Melanocyte of skin (primary cell): ENCODE results near the gene RIMBP3C. TPM values are rescaled to one million over a fixed set of nuclear protein-coding genes. Genes with fewer than 3 reads are reported as not detected.

Experiments used
- small RNA-seq, 2 donors: library from RNA; depleted of rRNA; stranded (forward); fragments of <200 nt; gene quantifications; one replicate each; pipeline ENCODE3, GENCODE V24; 2012
- total RNA-seq, 2 donors: library from RNA; depleted of rRNA; stranded (reverse); fragments of >200 nt; gene quantifications; 2 replicates each; pipeline ENCODE4 v1.2.3, GENCODE V29; 2012

RIMBP3C gene, protein sequence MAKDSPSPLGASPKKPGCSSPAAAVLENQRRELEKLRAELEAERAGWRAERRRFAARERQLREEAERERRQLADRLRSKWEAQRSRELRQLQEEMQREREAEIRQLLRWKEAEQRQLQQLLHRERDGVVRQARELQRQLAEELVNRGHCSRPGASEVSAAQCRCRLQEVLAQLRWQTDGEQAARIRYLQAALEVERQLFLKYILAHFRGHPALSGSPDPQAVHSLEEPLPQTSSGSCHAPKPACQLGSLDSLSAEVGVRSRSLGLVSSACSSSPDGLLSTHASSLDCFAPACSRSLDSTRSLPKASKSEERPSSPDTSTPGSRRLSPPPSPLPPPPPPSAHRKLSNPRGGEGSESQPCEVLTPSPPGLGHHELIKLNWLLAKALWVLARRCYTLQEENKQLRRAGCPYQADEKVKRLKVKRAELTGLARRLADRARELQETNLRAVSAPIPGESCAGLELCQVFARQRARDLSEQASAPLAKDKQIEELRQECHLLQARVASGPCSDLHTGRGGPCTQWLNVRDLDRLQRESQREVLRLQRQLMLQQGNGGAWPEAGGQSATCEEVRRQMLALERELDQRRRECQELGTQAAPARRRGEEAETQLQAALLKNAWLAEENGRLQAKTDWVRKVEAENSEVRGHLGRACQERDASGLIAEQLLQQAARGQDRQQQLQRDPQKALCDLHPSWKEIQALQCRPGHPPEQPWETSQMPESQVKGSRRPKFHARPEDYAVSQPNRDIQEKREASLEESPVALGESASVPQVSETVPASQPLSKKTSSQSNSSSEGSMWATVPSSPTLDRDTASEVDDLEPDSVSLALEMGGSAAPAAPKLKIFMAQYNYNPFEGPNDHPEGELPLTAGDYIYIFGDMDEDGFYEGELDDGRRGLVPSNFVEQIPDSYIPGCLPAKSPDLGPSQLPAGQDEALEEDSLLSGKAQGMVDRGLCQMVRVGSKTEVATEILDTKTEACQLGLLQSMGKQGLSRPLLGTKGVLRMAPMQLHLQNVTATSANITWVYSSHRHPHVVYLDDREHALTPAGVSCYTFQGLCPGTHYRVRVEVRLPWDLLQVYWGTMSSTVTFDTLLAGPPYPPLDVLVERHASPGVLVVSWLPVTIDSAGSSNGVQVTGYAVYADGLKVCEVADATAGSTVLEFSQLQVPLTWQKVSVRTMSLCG (N-terminal part only)
- under 1 TPM; 0.33 to 0.34 TPM for total RNA-seq

DNA sequence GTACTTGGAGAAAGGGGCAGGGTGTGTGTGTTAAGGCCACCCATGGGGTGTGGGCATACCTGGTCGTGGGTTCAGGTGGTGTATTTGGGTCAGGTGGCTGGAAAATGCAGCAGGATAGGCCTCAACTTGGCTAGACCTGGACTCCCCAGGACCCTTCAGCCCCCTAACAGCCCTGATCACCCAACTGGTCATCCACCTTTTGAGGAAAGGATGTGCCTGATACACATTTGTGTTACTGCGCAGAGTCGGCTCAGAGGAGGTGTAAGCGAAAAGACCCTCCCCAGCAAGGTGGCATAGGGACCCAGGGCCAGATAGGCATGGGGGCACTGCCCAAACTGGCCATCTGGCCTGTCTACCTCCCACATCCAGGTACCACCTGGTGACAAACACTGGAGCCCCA is at the start of gene RIMBP3C:
RIMBP3C (minus strand) TSS at position 101 of the 400 bp plus-strand sequence. CDS start 485 bp downstream, outside the sequence.

DNA sequence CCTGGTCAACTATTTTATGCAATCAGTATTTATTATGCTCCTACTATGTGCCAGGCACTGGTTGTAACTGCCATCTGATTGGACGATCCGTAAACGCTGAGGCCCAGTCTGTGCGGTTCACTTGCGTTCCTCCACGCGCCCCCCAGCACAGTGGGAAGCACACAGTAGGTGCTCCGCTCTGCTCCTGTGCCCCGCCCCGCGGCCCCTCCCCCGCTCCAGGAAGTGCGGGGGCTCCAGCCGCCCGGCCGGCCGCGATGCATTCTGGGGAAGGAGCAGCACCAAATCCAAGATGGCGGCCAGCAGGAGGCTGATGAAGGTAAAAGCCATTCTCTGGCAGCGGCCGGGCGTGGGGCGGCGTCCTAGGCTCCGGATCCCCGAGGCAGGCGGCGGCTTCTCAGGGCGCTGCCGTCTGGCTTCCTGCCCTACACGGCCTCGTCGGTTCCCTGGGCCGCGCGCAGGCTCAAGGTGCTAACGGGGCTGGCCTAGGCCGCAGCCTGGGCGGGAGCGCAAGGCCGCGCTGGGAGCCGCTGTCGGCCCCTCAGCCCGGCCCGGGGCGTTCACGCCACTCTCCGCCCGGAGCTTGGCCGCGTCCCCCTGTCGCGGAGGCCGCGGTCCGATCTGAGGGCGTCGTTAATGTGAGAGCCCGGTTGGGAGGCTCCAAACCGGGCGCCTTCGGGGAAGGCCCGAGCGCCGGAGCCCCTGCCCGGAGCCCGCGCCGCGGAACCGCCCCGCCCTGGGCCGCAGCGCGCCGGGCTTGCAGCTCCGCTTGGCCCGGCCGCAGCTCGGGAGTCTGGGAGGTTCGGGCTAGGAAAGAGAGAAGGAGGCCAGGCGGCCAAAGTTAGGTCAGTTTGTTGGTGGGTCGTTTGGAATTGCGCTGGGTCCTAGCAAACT is 16.4 kb upstream of the RIMBP3C start, which contains the start of gene UBE2L3:
UBE2L3 (plus strand) TSS at position 259 of the 891 bp plus-strand sequence; CDS start at position 290, 31 bp downstream.

Small RNA genes lying within 50 kb of the gene (small RNA-seq; reads per million reads assigned to genes)
- gene RF00492 (0 reads per million in 2 donors), gene RN7SKP221 (0 reads per million in 2 donors)

Other genes with a start within 250 kb of the RIMBP3C start
- gene RIMBP3B, start 167.7 kb downstream of the RIMBP3C start, total RNA-seq: under 1 TPM in 1 of 2 donors, not detected in 1; under 0.01 TPM
- 1 to 10 TPM; 2.1 to 3.3 TPM for gene HIC2, start 134.1 kb downstream of the RIMBP3C start, total RNA-seq
- 1 to 10 TPM in 1 of 2 donors, under 1 TPM in 1; 1.00 to 1.0 TPM for gene TMEM191C, start 84.1 kb downstream of the RIMBP3C start, total RNA-seq
- gene UBE2L3, start 16.3 kb upstream of the RIMBP3C start, total RNA-seq: 10 to 100 TPM; 49.2 to 69.6 TPM
- gene YDJC, start 78.6 kb upstream of the RIMBP3C start, total RNA-seq: 10 to 100 TPM; 13.4 to 21.6 TPM
- gene CCDC116, start 81.3 kb upstream of the RIMBP3C start, total RNA-seq: under 1 TPM; 0.33 to 0.34 TPM
- 10 to 100 TPM; 24.1 to 58.6 TPM for gene SDF2L1, start 90.8 kb upstream of the RIMBP3C start, total RNA-seq
- 10 to 100 TPM; 23.0 to 25.8 TPM for gene PPIL2, start 114.6 kb upstream of the RIMBP3C start, total RNA-seq
- gene YPEL1, start 184.3 kb upstream of the RIMBP3C start, total RNA-seq: under 1 TPM; under 0.01 to 0.34 TPM